HG03039 (cell line): Measurements from ENCODE around the gene PGAP1.
A peak's percentile ranks its signal among the peaks of the same experiment; 100 is the strongest.

Experiments used
- ATAC-seq: cut with Tn5 transposase; IDR thresholded peaks from one replicate; pipeline ENCODE4 v1.9.1; 2021; ENCODE audit warnings: mild to moderate bottlenecking, moderate library complexity; ENCODE audit not compliant: unreplicated experiment

PGAP1 gene

DNA sequence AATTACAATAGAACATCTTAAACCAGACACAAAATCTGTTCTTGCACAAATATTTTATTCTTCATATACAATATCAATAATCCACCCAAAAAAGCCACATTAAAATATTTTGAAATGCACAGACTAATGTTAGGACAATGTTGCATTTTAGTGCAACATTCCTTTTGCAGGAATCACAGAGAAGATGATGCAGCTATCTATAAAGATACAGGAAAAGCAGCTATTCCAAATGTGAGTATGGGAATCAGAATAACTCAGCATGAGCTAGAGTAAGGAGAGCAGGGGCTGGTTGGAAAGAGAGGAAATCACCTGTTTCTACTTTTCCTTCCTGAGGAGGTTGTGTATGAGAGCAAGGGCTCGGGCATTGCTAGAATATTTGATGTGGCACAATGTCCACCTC, 122.1 kb downstream of the PGAP1 start:
- ATAC-seq: no peak

DNA sequence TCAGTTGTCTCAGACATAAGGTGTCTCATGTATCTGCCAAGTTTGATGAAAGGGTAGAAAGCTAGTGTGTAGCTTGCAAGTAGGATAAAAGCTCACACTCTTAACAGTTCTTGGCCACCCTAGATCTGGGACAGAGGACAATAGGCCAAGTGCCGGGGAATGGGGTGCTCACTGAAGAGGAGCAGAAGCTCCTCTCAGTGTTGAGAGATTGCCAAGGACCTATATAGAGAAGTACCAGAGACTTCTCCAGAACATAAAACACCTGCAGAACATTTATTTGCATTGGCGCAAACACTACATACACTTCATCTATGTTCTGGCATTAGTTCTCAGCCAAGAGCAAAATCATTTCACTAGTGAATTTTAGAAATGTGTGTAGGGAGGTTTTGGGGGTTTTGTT, 124.1 kb downstream of the PGAP1 start:
- no peak for ATAC-seq

DNA sequence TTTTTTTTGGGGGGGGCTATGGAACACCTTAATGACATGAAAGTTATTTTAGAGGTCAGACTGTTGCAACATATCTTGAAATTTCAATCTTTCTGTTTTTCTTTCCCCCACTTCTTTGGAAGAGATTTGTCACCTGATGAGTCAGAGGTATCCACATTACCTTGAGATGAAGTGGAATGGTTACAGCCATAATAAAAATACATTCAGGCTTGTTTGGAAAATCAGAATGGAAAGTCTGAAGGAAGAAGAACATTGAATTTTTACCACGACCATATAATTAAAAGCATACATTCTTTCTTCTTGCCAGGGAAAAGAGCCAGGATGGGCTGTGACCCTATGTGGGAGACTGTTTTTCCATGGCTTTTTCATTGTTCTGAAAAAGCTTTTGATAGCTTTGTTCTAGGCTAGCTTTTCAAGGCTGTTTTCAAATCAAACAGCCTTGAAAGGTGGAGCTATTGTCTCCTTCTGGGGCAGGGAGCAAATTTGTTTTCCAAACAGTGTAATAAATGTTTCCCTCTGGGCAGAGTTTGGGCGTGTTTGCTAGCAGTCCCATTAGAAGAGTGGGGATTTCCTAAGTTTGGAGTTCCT, 124.7 kb downstream of the PGAP1 start:
- no peak for ATAC-seq

DNA sequence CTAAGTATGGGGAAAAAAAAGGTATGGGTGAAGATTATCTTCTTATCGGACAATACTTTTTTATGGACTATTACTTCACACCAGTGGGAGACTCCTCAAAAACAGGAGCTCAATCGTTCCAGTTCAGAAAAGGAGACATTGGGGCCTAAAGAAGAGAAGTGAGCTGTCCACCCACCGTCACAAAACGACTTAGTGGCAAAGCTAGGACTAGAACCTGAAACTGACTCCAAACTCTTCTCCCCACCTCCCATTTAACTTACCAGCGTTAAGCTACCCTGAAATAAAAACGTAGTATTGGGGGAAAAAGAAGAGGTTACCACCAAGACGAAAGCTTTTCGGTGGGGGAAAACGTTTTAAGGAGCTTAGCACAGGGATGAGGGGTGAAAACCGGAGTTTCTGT, 127.5 kb downstream of the PGAP1 start:
- no peak for ATAC-seq

DNA sequence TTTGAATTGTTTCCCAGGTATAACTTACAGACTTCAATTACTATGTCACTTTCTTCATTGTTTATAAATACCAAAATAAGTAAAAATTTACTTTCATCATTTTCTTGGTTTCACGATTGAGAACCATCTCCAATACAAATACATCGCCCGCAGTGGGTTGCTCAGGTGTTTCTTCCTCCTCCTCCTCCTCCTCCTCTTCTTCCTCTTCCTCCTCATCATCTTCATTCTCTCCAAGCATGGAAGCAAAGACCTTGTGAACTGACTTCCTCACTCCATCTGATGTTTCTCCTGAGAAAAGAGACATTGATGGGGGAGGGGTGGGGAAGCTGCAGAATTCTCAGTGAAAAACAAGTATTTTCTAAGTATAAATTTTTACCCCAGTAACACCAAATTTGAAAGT, 133.6 kb downstream of the PGAP1 start:
- ATAC-seq: no peak

DNA sequence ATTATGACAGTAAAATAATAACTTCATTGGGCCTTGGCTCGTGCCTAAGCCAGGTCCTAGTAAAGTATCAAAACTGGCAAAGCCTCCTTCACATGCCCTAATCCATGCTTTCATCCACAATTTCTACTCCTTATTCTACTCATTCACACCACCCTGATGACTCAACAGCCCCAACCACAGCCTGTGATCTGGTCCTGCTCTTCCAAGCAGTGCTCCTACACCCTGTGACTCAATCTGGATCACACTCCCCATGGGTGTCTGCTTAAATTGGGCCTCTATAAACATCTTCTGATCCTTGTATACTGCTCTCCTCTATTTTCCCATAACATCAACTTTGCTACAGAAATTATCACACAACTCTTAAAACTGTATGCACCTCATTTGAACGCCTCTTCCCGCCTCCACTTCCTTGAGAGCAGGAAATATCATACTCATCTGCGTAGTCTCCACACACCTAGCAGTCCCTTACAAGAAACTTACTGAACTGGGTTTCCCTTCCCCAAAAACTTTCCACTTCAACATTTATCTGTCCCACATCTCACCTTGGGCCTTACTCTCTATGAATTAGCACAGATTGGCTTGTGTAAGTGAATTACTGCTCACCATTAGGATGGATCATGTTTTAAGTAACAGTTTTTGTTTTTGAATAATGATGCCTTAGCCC, 142.9 kb downstream of the PGAP1 start:
- peak; percentile 57 for ATAC-seq
